ENCODE results near the gene LRRC53. TPM values are rescaled to one million over a fixed set of nuclear protein-coding genes. Genes with fewer than 3 reads are reported as not detected.

Gene LRRC53
- total and polyA plus RNA-seq, 2 donors (not counting 1 experiment from before 2014, with no cell fraction given): not detected

GRCh38 chr1:74485622-74486021 is 26.8 kb downstream of the LRRC53 start:
- H3K4me3 ChIP-seq (ENCODE audit: control extremely low read depth in 1 of 5, extremely low read depth in 1 of 5, insufficient read depth in 1 of 5, low read depth in 2 of 5, low read length in 4 of 5): no peak overlapping the region
- H3K27ac ChIP-seq (ENCODE audit: low read length in 2 of 2): no peak overlapping the region
- no peak overlapping the region for H3K9ac ChIP-seq (ENCODE audit: low read length)
- no peaks in the 10 kb centered on the region for H4K20me1 ChIP-seq (ENCODE audit: control insufficient read depth, insufficient read depth, low read length, poor library complexity, severe bottlenecking)
- H3K4me2 ChIP-seq (replicated peaks; ENCODE audit: low read depth, low read length, poor library complexity, severe bottlenecking): no peak overlapping the region
- DNase-seq: no peak
- POLR2A ChIA-PET: no interaction called here
- H3K27me3 ChIP-seq (replicated peaks in 1 of 4; ENCODE audit: control extremely low read depth in 1 of 4, control insufficient read depth in 3 of 4, insufficient read depth in 4 of 4, low read length in 3 of 4): no peaks in the 10 kb centered on the region
- H3K9me3 Mint-ChIP-seq (ENCODE audit: insufficient read depth): no peaks in the 10 kb centered on the region
- H3K27ac Mint-ChIP-seq: no peak overlapping the region
- H3K9me3 ChIP-seq (ENCODE audit: control extremely low read depth in 1 of 3, control insufficient read depth in 2 of 3, insufficient read depth in 1 of 3, low read length in 2 of 3): no peaks in the 10 kb centered on the region
- H3K36me3 ChIP-seq (replicated peaks in 1 of 2; ENCODE audit: control extremely low read depth in 1 of 2, control insufficient read depth in 1 of 2, extremely low read depth in 1 of 2, insufficient read depth in 2 of 2, low read length in 1 of 2): no peaks in the 10 kb centered on the region
- no peak for TF ChIP-seq CTCF (IDR thresholded peaks at IDR 0.05)
- no peak for TF ChIP-seq EZH2 (IDR thresholded peaks at IDR 0.05; ENCODE audit: borderline replicate concordance, insufficient read depth, low read depth, low read length, poor library complexity, severe bottlenecking)
- H3K4me1 Mint-ChIP-seq: no peaks in the 10 kb centered on the region
- CTCF ChIA-PET: interaction anchor here (1.5 kb wide), 1 partner anchor 13 kb away, joined by 4 read pairs; no protein-coding TSS in a partner anchor
- no peak overlapping the region for H2AFZ ChIP-seq (ENCODE audit: insufficient read depth, low read depth, low read length, poor library complexity, severe bottlenecking)
- peaks cover 4% of the 10 kb centered on the region for H3K27me3 Mint-ChIP-seq
- intact Hi-C loops (cut with micrococcal nuclease): no loop called here
- no peaks in the 10 kb centered on the region for H3K4me1 ChIP-seq (ENCODE audit: control insufficient read depth in 2 of 2, insufficient read depth in 2 of 2, low read length in 2 of 2)
- ATAC-seq (ENCODE audit: low read depth): no peak
- no peak overlapping the region for H3K4me3 Mint-ChIP-seq
- WGBS (ENCODE audit: insufficient coverage): 89% methylated on average over 2 of the region's 3 CpGs
- no peaks in the 10 kb centered on the region for H3K79me2 ChIP-seq (ENCODE audit: control insufficient read depth, insufficient read depth, low read length)

GRCh38 chr1:74481607-74482006 is 30.8 kb downstream of the LRRC53 start:
- Mint-ChIP-seq H3K4me3 (no peak overlapping the region), H3K27me3 (peaks cover 4% of the 10 kb centered on the region), H3K9me3 (ENCODE audit: insufficient read depth) (no peaks in the 10 kb centered on the region), H3K4me1 (no peaks in the 10 kb centered on the region), H3K27ac (no peak overlapping the region)
- Histone ChIP-seq H3K36me3 (replicated peaks in 1 of 2; ENCODE audit: control extremely low read depth in 1 of 2, control insufficient read depth in 1 of 2, extremely low read depth in 1 of 2, insufficient read depth in 2 of 2, low read length in 1 of 2) (no peaks in the 10 kb centered on the region), H3K4me2 (replicated peaks; ENCODE audit: low read depth, low read length, poor library complexity, severe bottlenecking) (no peak overlapping the region), H4K20me1 (ENCODE audit: control insufficient read depth, insufficient read depth, low read length, poor library complexity, severe bottlenecking) (no peaks in the 10 kb centered on the region), H3K79me2 (ENCODE audit: control insufficient read depth, insufficient read depth, low read length) (no peaks in the 10 kb centered on the region), H2AFZ (ENCODE audit: insufficient read depth, low read depth, low read length, poor library complexity, severe bottlenecking) (no peak overlapping the region), H3K27ac (ENCODE audit: low read length in 2 of 2) (no peak overlapping the region), H3K4me3 (ENCODE audit: control extremely low read depth in 1 of 5, extremely low read depth in 1 of 5, insufficient read depth in 1 of 5, low read depth in 2 of 5, low read length in 4 of 5) (no peak overlapping the region), H3K9ac (ENCODE audit: low read length) (no peak overlapping the region), H3K9me3 (ENCODE audit: control extremely low read depth in 1 of 3, control insufficient read depth in 2 of 3, insufficient read depth in 1 of 3, low read length in 2 of 3) (no peaks in the 10 kb centered on the region), H3K4me1 (ENCODE audit: control insufficient read depth in 2 of 2, insufficient read depth in 2 of 2, low read length in 2 of 2) (no peaks in the 10 kb centered on the region), H3K27me3 (replicated peaks in 1 of 4; ENCODE audit: control extremely low read depth in 1 of 4, control insufficient read depth in 3 of 4, insufficient read depth in 4 of 4, low read length in 3 of 4) (no peaks in the 10 kb centered on the region)
- ATAC-seq (ENCODE audit: low read depth) (no peak), DNase-seq (no peak)
- 76% methylated on average over 3 of the region's 3 CpGs for WGBS (ENCODE audit: insufficient coverage)
- no peak for TF ChIP-seq CTCF (IDR thresholded peaks at IDR 0.05)
- no peak for TF ChIP-seq EZH2 (IDR thresholded peaks at IDR 0.05; ENCODE audit: borderline replicate concordance, insufficient read depth, low read depth, low read length, poor library complexity, severe bottlenecking)
- intact Hi-C loops (cut with micrococcal nuclease): no loop called here
- ChIA-PET CTCF (no interaction called here), POLR2A (no interaction called here)
